Measurements from ENCODE around the gene LZIC. TPM values are rescaled to one million over a fixed set of nuclear protein-coding genes. Genes with fewer than 3 reads are reported as not detected.
A peak's percentile ranks its signal among the peaks of the same experiment; 100 is the strongest.

Gene LZIC
- 37.2 and 42.6 TPM in 2 replicates for total RNA-seq (2022)
- percentile 64 among the genes with signal in this experiment for Bru-seq, nascent RNA
- percentile 92 among the genes with signal in this experiment for BruChase-seq, experiment 1, labeled RNA remaining after a 6-hour chase
- percentile 78 among the genes with signal in this experiment for BruChase-seq, experiment 2, labeled RNA remaining after a 2-hour chase
- long read RNA-seq, transcript LZIC-201 (8 exons, 945 nt) = minor isoform, 5 of 29 reads
- long read RNA-seq, transcript LZIC-203 (7 exons, 1,405 nt) = minor isoform, 8 of 29 reads
- long read RNA-seq, transcript LZIC-202 (8 exons, 2,281 nt) = major isoform, 11 of 29 reads
- long read RNA-seq, partial matches to known transcripts = 0 of 29 reads
- long read RNA-seq, other reads (novel, unspliced or antisense) = 5 of 29 reads

DNA sequence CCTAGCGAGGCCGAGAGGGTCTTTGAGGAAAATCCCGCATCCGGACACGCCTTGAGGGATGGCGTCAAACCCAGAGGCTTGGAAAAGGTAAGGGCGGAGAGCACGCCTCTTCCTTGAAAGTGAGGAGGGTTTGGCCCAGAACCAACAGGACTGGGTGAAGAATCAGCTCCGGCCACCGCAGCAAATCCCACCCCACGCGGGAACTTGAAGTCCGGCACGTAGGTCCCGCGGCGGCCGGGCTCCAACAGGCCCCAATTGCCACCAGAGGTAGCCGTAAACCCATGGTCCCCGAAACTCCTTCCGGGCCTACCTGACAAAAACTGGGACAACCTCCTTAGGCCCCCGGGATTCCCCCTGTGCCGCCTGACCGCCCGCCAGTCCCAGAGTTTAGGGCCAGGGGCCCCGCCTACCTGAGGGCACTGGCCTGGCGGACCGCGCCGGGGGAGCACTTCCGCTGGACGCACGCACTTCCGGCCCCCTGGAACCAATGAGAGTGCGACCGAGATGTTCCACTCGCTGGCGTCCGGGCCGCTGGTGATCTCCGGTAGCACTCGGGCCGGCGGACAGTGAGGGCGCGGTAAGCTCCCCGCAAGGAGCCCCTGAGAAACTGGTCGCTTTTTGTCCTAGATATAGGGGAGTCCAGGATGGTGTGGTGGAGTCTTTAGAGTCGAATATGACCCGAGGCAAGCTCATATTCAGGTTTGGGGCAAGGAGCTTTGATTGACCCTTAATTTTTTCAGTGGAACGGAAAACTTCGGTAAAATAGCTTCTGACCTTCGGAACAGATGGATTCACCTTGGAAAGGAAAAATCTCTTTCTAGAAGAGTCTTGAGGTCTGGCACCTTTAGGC lies at the start of gene LZIC, which contains the start of gene NMNAT1:
Gene LZIC, minus strand, starts transcription at position 453 of the 850 bp plus-strand sequence. CDS start 6,772 bp downstream, outside the sequence.
Gene NMNAT1, plus strand, starts transcription at position 537 of the 850 bp plus-strand sequence. CDS start 28,599 bp downstream, outside the sequence.
- H3K27ac Mint-ChIP-seq (ENCODE audit: low read depth, unreplicated experiment) = peak within 1 kb of the TSS; percentile 99
- H3K27me3 Mint-ChIP-seq (ENCODE audit: insufficient read depth, unreplicated experiment) = no peaks in the 10 kb centered on the region
- POLR2A ChIA-PET = interaction anchor here (0.6 to 3.2 kb wide), 33 partner anchors 9 to 486 kb away, joined by 3 to 63 read pairs (median 4); partner anchors contain the start of genes CTNNBIP1, KIF1B and UBE4B
- BruUV-seq (replicated peaks) = no TSS peak
- peaks cover 13% of the 10 kb centered on the region for H3K4me1 Mint-ChIP-seq (ENCODE audit: insufficient read depth, unreplicated experiment)
- peak; percentile 93 for DNase-seq (ENCODE audit: unreplicated experiment)
- no peaks in the 10 kb centered on the region for H3K9me3 Mint-ChIP-seq (ENCODE audit: unreplicated experiment)
- TF ChIP-seq, protein P1, sequence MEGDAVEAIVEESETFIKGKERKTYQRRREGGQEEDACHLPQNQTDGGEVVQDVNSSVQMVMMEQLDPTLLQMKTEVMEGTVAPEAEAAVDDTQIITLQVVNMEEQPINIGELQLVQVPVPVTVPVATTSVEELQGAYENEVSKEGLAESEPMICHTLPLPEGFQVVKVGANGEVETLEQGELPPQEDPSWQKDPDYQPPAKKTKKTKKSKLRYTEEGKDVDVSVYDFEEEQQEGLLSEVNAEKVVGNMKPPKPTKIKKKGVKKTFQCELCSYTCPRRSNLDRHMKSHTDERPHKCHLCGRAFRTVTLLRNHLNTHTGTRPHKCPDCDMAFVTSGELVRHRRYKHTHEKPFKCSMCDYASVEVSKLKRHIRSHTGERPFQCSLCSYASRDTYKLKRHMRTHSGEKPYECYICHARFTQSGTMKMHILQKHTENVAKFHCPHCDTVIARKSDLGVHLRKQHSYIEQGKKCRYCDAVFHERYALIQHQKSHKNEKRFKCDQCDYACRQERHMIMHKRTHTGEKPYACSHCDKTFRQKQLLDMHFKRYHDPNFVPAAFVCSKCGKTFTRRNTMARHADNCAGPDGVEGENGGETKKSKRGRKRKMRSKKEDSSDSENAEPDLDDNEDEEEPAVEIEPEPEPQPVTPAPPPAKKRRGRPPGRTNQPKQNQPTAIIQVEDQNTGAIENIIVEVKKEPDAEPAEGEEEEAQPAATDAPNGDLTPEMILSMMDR (IDR thresholded peaks at IDR 0.05; ENCODE audit: unreplicated experiment) = no peak
- H3K4me3 Mint-ChIP-seq (ENCODE audit: unreplicated experiment) = peak within 1 kb of the TSS; percentile 98
- intact Hi-C loops (cut with micrococcal nuclease) = loop anchor here (1.0 to 5.0 kb wide), 4 partner anchors 51 to 488 kb away; partner anchors contain the start of genes CENPS and UBE4B
- CTCF ChIA-PET = interaction anchor here (0.5 to 4.0 kb wide), 11 partner anchors 18 to 214 kb away, joined by 3 to 50 read pairs (median 3); no protein-coding TSS in a partner anchor
- peaks cover 51% of the 10 kb centered on the region for H3K36me3 Mint-ChIP-seq (ENCODE audit: insufficient read depth, unreplicated experiment)

DNA sequence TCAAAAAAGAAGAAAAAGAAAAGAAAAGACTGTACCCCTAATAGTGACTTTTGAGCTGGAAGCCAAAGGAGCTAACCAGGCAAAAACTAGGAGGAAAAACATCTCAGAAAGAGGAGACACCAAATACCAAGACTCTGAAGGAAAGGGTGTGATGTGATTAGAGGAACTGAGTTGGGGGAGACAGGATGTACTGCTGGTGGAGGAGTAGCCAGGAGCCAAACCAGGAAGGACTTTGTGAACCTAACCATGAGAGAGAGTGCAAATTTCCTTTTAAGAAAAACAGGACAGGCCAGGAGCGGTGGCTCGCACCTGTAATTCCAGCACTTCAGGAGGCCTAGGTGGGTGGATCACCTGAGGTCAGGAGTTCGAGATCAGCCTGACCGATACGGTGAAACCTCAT lies 49.7 kb upstream of the LZIC start:
- BruUV-seq (replicated peaks) = no TSS peak
- Mint-ChIP-seq H3K9me3 (ENCODE audit: unreplicated experiment) (no peaks in the 10 kb centered on the region), H3K4me1 (ENCODE audit: insufficient read depth, unreplicated experiment) (peaks cover 5% of the 10 kb centered on the region), H3K36me3 (ENCODE audit: insufficient read depth, unreplicated experiment) (no peaks in the 10 kb centered on the region), H3K27ac (ENCODE audit: low read depth, unreplicated experiment) (no peak overlapping the region), H3K4me3 (ENCODE audit: unreplicated experiment) (no peak overlapping the region), H3K27me3 (ENCODE audit: insufficient read depth, unreplicated experiment) (peaks cover 10% of the 10 kb centered on the region)
- DNase-seq (ENCODE audit: unreplicated experiment) = no peak
- CTCF ChIA-PET = interaction anchor here (0.6 kb wide), 1 partner anchor 24 kb away, joined by 3 read pairs; no protein-coding TSS in a partner anchor
- intact Hi-C loops (cut with micrococcal nuclease) = no loop called here
- TF ChIP-seq, protein P1 (IDR thresholded peaks at IDR 0.05; ENCODE audit: unreplicated experiment) = no peak
- POLR2A ChIA-PET = interaction anchor here (0.8 to 1.0 kb wide), 2 partner anchors 32 to 41 kb away, joined by 3 read pairs; no protein-coding TSS in a partner anchor

DNA sequence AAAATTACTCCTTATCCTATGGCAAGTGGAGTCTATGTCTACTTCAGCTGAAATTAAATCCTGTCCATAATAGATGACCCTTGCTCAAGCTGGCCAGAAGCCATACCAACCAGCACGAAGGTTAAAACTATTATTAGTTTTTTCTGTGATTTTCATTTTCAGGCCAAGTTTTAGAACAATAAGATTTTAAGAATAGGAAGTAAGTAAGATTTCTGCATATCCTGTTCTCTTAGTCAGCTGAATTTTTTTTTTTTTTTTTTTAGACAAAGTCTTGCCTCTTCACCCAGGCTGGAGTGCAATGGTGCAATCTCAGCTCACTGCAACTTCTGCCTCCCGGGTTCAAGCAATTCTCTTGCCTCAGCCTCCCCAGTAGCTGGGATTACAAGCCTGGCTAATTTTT lies 47.8 kb upstream of the LZIC start:
- DNase-seq (ENCODE audit: unreplicated experiment) = peak; percentile 13
- ChIA-PET POLR2A (interaction anchor here (1.1 kb wide), 1 partner anchor 20 kb away, joined by 5 read pairs; no protein-coding TSS in a partner anchor), CTCF (no interaction called here)
- no peaks in the 10 kb centered on the region for H3K9me3 Mint-ChIP-seq (ENCODE audit: unreplicated experiment)
- intact Hi-C loops (cut with micrococcal nuclease) = no loop called here
- TF ChIP-seq, protein P1 (IDR thresholded peaks at IDR 0.05; ENCODE audit: unreplicated experiment) = no peak
- no peaks in the 10 kb centered on the region for H3K27me3 Mint-ChIP-seq (ENCODE audit: insufficient read depth, unreplicated experiment)
- H3K4me1 Mint-ChIP-seq (ENCODE audit: insufficient read depth, unreplicated experiment) = no peaks in the 10 kb centered on the region
- no peak overlapping the region for H3K27ac Mint-ChIP-seq (ENCODE audit: low read depth, unreplicated experiment)
- no peaks in the 10 kb centered on the region for H3K36me3 Mint-ChIP-seq (ENCODE audit: insufficient read depth, unreplicated experiment)
- no TSS peak for BruUV-seq (replicated peaks)
- H3K4me3 Mint-ChIP-seq (ENCODE audit: unreplicated experiment) = no peak overlapping the region
